AG04449 (cell line): ENCODE measurements around the gene PLCD3.

Experiments used
- CTCF ChIA-PET: fragments of 350-600 bp; formaldehyde crosslinking; extraction: SDS; loops from one replicate; lab custom pipeline; 2021; ENCODE audit warnings: antibody characterized with exemption; lab: Yijun Ruan, JAX
- POLR2A ChIA-PET: fragments of 400-600, 350-600 bp; formaldehyde crosslinking; extraction: SDS; loops from one replicate; lab custom pipeline; 2020; ENCODE audit warnings: antibody characterized with exemption, inconsistent platforms; lab: Yijun Ruan, JAX
- DNase-seq: peaks from one replicate; pipeline ENCODE4 v3.0.0-alpha.2; 2010; ENCODE audit warnings: low read depth, low spot score
- H3K4me3 ChIP-seq: 2 replicates; pipeline ENCODE4 v1.5.1; 2011; ENCODE audit warnings: low read depth, mild to moderate bottlenecking, control low read depth, low read length
- TF ChIP-seq, protein P1 (sequence below): IDR thresholded peaks from one replicate; pipeline ENCODE4 v1.5.1; 2011; ENCODE audit warnings: mild to moderate bottlenecking, moderate library complexity, low read length, control low read depth, inconsistent platforms; ENCODE audit not compliant: insufficient read depth; ENCODE audit errors: missing control alignments

PLCD3 gene

DNA sequence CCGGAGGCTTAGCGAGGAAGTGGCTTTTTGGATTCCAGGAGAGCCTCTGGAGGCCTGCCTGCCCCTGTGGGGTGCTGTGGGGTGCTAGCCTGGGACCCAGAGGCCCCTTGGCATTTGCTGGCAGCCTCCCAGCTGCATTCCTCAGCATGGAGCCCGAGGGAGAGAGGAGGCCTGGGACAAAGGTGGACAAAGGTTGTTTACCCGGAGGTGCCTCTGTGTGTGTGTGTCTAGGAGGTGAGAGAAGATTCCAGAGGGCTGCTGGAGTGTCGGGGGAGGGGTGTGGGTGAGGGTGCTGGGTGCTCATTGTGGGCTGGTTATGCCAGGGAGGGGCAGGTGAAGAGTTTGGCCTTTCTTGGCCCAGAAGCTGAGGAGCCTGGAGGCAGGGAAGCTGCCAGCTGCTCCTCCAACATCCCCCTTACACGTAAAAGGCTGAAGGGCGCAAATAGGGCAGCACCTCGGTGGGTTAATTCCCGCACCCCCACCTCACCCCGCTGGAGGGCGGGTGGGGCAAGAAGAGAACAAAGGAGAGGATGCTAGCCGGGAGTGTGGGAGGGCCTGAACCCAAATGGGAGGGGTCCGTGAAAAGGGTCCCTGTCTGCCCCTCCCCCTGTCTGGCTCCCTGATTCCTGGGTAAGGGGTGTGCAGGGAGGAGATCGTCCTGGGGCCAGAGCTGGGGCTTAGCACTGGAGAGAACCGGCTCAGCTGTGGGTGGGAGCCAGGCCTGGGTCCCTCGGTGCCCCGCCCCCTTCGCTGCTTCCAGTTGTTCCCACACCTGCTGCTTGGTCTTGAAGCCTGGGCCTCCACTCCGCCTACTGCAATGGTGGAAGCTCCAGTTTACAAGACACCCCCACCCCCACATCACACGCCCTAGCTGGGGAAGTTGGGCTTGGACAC lies 39.3 kb upstream of the PLCD3 start:
- TF ChIP-seq, protein P1, sequence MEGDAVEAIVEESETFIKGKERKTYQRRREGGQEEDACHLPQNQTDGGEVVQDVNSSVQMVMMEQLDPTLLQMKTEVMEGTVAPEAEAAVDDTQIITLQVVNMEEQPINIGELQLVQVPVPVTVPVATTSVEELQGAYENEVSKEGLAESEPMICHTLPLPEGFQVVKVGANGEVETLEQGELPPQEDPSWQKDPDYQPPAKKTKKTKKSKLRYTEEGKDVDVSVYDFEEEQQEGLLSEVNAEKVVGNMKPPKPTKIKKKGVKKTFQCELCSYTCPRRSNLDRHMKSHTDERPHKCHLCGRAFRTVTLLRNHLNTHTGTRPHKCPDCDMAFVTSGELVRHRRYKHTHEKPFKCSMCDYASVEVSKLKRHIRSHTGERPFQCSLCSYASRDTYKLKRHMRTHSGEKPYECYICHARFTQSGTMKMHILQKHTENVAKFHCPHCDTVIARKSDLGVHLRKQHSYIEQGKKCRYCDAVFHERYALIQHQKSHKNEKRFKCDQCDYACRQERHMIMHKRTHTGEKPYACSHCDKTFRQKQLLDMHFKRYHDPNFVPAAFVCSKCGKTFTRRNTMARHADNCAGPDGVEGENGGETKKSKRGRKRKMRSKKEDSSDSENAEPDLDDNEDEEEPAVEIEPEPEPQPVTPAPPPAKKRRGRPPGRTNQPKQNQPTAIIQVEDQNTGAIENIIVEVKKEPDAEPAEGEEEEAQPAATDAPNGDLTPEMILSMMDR: no peak
- ChIA-PET POLR2A (interaction anchor here (0.6 to 4.5 kb wide), 3 partner anchors 10 to 158 kb away, joined by 3 to 66 read pairs (median 40); partner anchors contain the start of genes HEXIM1 and HEXIM2), CTCF (interaction anchor here (0.6 to 4.8 kb wide), 11 partner anchors 9 to 214 kb away, joined by 3 to 48 read pairs (median 9); partner anchors contain the start of genes ACBD4, HEXIM1 and HEXIM2)
- H3K4me3 ChIP-seq: peak overlapping the region; percentile 34
- no peak for DNase-seq

DNA sequence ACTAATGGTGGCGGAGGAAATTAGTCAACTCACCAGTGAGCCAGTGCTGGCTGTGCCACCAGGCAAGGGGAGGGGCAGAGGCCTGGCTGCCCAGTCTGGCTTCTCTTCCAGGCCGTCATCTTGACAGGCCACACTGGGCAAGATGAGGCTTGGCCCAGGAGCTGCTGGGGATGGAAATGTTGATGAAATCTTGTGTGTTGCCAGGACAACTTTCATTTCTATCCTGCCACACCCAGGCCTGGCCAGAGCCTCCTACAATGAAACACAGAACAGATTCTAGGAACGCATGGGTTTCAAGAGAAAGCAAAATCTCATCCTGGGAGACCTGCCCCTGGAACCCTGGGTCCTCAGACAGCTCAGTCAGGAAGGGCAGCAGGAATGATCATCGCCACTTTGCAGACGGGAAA lies 38.6 kb upstream of the PLCD3 start:
- no peak for DNase-seq
- ChIA-PET POLR2A (interaction anchor here (0.6 to 4.5 kb wide), 3 partner anchors 10 to 159 kb away, joined by 3 to 66 read pairs (median 40); partner anchors contain the start of genes HEXIM1 and HEXIM2), CTCF (interaction anchor here (0.6 to 4.8 kb wide), 7 partner anchors 10 to 48 kb away, joined by 3 to 48 read pairs (median 5); partner anchors contain the start of genes ACBD4 and HEXIM1)
- TF ChIP-seq, protein P1: no peak
- H3K4me3 ChIP-seq: peak overlapping the region; percentile 34

DNA sequence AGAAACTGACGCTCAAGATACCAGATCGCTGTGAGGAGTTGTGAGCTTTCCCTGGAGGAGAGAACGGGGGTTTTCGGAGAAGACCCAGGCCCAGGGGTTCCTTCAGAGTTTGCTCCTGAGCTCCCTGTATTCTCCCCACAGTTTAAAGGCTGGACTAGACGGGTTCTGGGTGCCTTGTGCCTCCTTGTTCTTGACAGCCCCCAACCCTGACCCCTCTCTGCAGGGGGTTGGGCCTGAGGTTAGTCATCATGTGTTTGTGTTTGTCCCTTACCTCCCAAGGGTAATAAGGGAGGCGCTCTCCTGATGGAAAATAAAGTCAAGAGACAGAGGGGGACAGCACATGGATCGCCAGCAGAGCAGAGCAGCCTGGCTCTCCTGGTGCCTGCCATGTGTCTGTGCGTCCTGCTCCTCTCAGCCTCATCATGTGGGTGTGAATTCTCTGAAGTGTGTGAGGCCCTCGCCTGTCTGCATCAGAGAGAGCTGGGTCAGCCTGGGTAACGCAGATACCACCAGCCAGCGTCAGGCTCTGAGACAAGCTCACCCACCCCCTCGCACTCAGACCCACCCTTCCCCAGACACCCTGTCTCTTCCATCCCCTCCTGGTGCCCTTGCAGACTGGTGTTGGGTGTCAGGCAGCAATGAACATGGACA lies 38.1 kb upstream of the PLCD3 start:
- DNase-seq: no peak
- no peak overlapping the region for H3K4me3 ChIP-seq
- TF ChIP-seq, protein P1: no peak
- POLR2A ChIA-PET: interaction anchor here (0.6 to 4.5 kb wide), 4 partner anchors 9 to 159 kb away, joined by 3 to 66 read pairs (median 22); partner anchors contain the start of genes HEXIM1 and HEXIM2
- CTCF ChIA-PET: interaction anchor here (1.2 to 4.8 kb wide), 6 partner anchors 11 to 48 kb away, joined by 3 to 48 read pairs (median 13); partner anchors contain the start of genes ACBD4 and HEXIM1

DNA sequence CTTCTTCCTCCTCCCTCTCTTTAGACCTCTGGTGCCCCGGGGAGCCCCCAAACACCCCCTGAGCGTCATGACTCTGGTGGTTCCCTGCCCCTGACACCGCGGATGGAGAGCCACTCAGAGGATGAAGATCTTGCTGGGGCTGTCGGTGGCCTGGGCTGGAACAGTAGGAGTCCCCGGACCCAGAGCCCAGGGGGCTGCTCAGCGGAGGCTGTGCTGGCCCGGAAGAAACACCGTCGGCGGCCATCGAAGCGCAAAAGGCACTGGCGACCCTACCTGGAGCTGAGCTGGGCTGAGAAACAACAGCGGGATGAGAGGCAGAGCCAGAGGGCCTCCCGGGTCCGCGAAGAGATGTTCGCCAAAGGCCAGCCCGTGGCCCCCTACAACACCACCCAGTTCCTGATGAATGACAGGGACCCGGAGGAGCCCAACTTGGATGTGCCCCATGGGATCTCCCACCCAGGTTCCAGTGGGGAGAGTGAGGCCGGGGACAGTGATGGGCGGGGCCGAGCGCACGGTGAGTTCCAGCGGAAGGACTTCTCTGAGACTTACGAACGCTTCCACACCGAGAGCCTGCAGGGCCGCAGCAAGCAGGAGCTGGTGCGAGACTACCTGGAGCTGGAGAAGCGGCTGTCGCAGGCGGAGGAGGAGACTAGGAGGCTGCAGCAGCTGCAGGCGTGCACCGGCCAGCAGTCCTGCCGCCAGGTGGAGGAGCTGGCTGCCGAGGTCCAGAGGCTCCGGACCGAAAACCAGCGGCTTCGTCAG lies 36.9 kb upstream of the PLCD3 start:
- DNase-seq: no peak
- no peak overlapping the region for H3K4me3 ChIP-seq
- CTCF ChIA-PET: interaction anchor here (4.7 to 4.8 kb wide), 2 partner anchors 28 to 34 kb away, joined by 44 to 48 read pairs; partner anchors contain the start of gene ACBD4
- TF ChIP-seq, protein P1: no peak
- POLR2A ChIA-PET: interaction anchor here (1.0 kb wide), 1 partner anchor 14 kb away, joined by 4 read pairs; no protein-coding TSS in a partner anchor

DNA sequence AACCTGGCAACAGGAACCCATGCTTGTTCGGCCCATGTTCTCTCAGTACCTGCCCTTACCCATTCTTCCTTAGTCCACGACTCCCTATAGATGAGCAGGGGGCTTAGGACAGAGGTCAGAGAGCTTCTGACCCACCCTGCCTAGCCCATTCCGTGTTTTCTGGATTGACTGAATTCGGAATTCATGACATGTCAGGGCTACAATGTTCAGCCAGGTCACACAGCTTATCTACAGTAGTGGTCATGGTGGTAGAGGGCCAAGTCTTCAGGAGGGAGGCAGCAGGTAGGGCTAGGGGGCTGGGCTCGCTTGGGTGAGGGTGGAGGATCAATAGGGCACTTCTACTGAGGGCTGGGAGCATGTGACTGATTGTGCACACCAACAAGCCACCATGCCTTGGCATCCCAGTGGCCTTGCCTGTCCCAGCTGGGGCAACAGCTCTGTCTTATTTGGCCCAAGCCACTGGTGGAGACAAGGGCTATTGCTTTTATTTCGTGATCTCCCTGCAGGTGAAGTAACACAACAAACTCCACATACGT lies 32.5 kb upstream of the PLCD3 start:
- TF ChIP-seq, protein P1: no peak
- POLR2A ChIA-PET: interaction anchor here (1.5 kb wide), 1 partner anchor 16 kb away, joined by 3 read pairs; the partner anchor contains the start of gene HEXIM1
- CTCF ChIA-PET: interaction anchor here (2.0 to 19.9 kb wide), 3 partner anchors 14 to 34 kb away, joined by 6 to 399 read pairs (median 116); partner anchors contain the start of genes ACBD4 and HEXIM1
- no peak for DNase-seq
- H3K4me3 ChIP-seq: no peak overlapping the region
